ENCODE measurements around the gene POLR3E.
A peak's percentile ranks its signal among the peaks of the same experiment; 100 is the strongest.
"Not testable (repeated sequence)": the region's sequence is repeated elsewhere in the genome, so short reads cannot be mapped to it uniquely, and the experiment has no call there.

POLR3E gene

GRCh38 chr16:22335668-22336246 lies 38.5 kb downstream of the POLR3E start:
- DNase-seq, result no peak

- no peak for DNase-seq
Observed at GRCh38 chr16:22336581-22336980, 39.4 kb downstream of the POLR3E start.

- DNase-seq, result no peak
Observed at GRCh38 chr16:22337045-22337444, 39.8 kb downstream of the POLR3E start.

GRCh38 chr16:22337849-22338635 lies 40.8 kb downstream of the POLR3E start:
- no peak for DNase-seq

- DNase-seq, result no peak
Observed at GRCh38 chr16:22340945-22341344, 43.7 kb downstream of the POLR3E start.

GRCh38 chr16:22342082-22342481 lies 44.9 kb downstream of the POLR3E start:
- no peak for DNase-seq

- DNase-seq, result no peak
Observed at GRCh38 chr16:22346483-22346882, 49.3 kb downstream of the POLR3E start.

GRCh38 chr16:22347100-22347820 lies 50.1 kb downstream of the POLR3E start:
- no peak for DNase-seq

- no peak for DNase-seq
Observed at GRCh38 chr16:22348291-22348690, 51.1 kb downstream of the POLR3E start.

- DNase-seq, result not testable (repeated sequence)
Observed at GRCh38 chr16:22351017-22351416, 53.8 kb downstream of the POLR3E start.

GRCh38 chr16:22352140-22352539 lies 54.9 kb downstream of the POLR3E start:
- no peak for DNase-seq

- DNase-seq, result no peak
Observed at GRCh38 chr16:22352723-22353122, 55.5 kb downstream of the POLR3E start.

GRCh38 chr16:22353191-22353919 lies 56.1 kb downstream of the POLR3E start:
- peak in 1 of 5 experiments; percentile 55 for DNase-seq

GRCh38 chr16:22353933-22354541 lies 56.8 kb downstream of the POLR3E start:
- DNase-seq, result no peak

GRCh38 chr16:22355487-22355908 lies 58.3 kb downstream of the POLR3E start:
- DNase-seq, result peak in 1 of 5 experiments; percentile 59

- DNase-seq, result peak in 1 of 5 experiments; percentile 72
Observed at GRCh38 chr16:22356930-22357634, 59.9 kb downstream of the POLR3E start.

GRCh38 chr16:22357635-22357971 lies 60.4 kb downstream of the POLR3E start:
- peak in 2 of 5 experiments; percentile 34 to 88 for DNase-seq

- DNase-seq, result peak in 2 of 5 experiments; percentile 43 to 83
Observed at GRCh38 chr16:22358000-22358399, 60.8 kb downstream of the POLR3E start.

GRCh38 chr16:22359679-22360078 lies 62.5 kb downstream of the POLR3E start:
- no peak for DNase-seq

GRCh38 chr16:22360963-22361659 lies 63.9 kb downstream of the POLR3E start:
- DNase-seq, result no peak

GRCh38 chr16:22364241-22364640 lies 67.0 kb downstream of the POLR3E start:
- no peak for DNase-seq

All from T-helper 2 cell (primary cell).